HepG2 (cell line): ENCODE data around the gene SEC14L5. TPM values are rescaled to one million over a fixed set of nuclear protein-coding genes. Genes with fewer than 3 reads are reported as not detected.

Experiments
- ARNT ChIP-seq: fragments of 450-650 bp; IDR thresholded peaks from 2 replicates; pipeline ENCODE4 v1.6.1; 2017
- ASH2L ChIP-seq: fragments of 300-600, 200-600 bp; sonication (generic); IDR thresholded peaks from 2 replicates; pipeline ENCODE4 v1.7.0; 2017; ENCODE audit warnings: low read depth, mild to moderate bottlenecking, moderate library complexity, mixed read lengths, low read length; ENCODE audit not compliant: insufficient read length
- DNMT3B ChIP-seq: conservative IDR thresholded peaks from 2 replicates; pipeline ENCODE4 v1.6.1; 2016; ENCODE audit warnings: missing biosample characterization, control low read depth
- HHEX ChIP-seq: IDR thresholded peaks from 2 replicates; pipeline ENCODE4 v1.6.1; 2016; ENCODE audit warnings: control low read depth
- IRF2 ChIP-seq: IDR thresholded peaks from 2 replicates; pipeline ENCODE4 v1.6.1; 2018; ENCODE audit warnings: missing genetic modification reagents, missing compliant biosample characterization
- MXD4 ChIP-seq: IDR thresholded peaks from 2 replicates; pipeline ENCODE4 v1.6.1; 2016; ENCODE audit warnings: mild to moderate bottlenecking, missing biosample characterization, missing genetic modification reagents
- NFAT5 ChIP-seq: sonication (generic); formaldehyde crosslinking; IDR thresholded peaks from 2 replicates; pipeline ENCODE4 v1.4.0; 2020; ENCODE audit warnings: missing genetic modification reagents
- NFE2L2 ChIP-seq: fragments of 150-350 bp; IDR thresholded peaks from 2 replicates; pipeline ENCODE4 v1.6.1; 2014; ENCODE audit warnings: low read length
- NFIC ChIP-seq: IDR thresholded peaks from 2 replicates; pipeline ENCODE4 v1.6.1; 2012; ENCODE audit warnings: mild to moderate bottlenecking, low read length, inconsistent platforms
- RXRB ChIP-seq: IDR thresholded peaks from 2 replicates; pipeline ENCODE4 v1.6.1; 2016; ENCODE audit warnings: borderline replicate concordance, missing genetic modification reagents, missing compliant biosample characterization
- SOX13 ChIP-seq, 3 experiments: fragments of 450-650 bp in 1 of 3; sonication (generic) in 1 of 3; formaldehyde crosslinking in 1 of 3; IDR thresholded peaks in 2 of 3; conservative IDR thresholded peaks in 1 of 3; 2 replicates each; pipeline versions ENCODE4 v1.5.0 to v1.6.1; 2016 to 2020; ENCODE audit warnings: antibody characterized with exemption in 1 of 3, mild to moderate bottlenecking in 1 of 3, missing compliant biosample characterization in 1 of 3, missing genetic modification reagents in 1 of 3, moderate library complexity in 1 of 3
- TCF12 ChIP-seq, 2 experiments: fragments of 450-650 bp in 1 of 2; sonication (generic) in 1 of 2; formaldehyde crosslinking in 1 of 2; IDR thresholded peaks; 2 replicates each; pipeline versions ENCODE4 v1.6.1 to v1.8.0; 2017 to 2022; ENCODE audit warnings: antibody characterized with exemption in 1 of 2, mild to moderate bottlenecking in 1 of 2, missing genetic modification reagents in 1 of 2, moderate library complexity in 1 of 2
- TRIM22 ChIP-seq: fragments of 450-650 bp; IDR thresholded peaks from 2 replicates; pipeline ENCODE4 v1.6.1; 2017
- XBP1 ChIP-seq: sonication (generic); formaldehyde crosslinking; IDR thresholded peaks from 2 replicates; pipeline ENCODE4 v1.5.0; 2020; ENCODE audit warnings: missing genetic modification reagents
- ZBTB42 ChIP-seq: sonication (generic); formaldehyde crosslinking; IDR thresholded peaks from 2 replicates; pipeline ENCODE4 v1.5.0; 2020; ENCODE audit warnings: mild to moderate bottlenecking, missing genetic modification reagents
- ZNF205 ChIP-seq: IDR thresholded peaks from 2 replicates; pipeline ENCODE4 v1.6.1; 2018; ENCODE audit warnings: missing biosample characterization, missing genetic modification reagents
- ZNF878 ChIP-seq: sonication (generic); formaldehyde crosslinking; IDR thresholded peaks from 2 replicates; pipeline ENCODE4 v1.8.1; 2023; ENCODE audit warnings: mild to moderate bottlenecking, missing genetic modification reagents, moderate library complexity
- polyA plus RNA-seq, 8 experiments: library from polyadenylated mRNA; depleted of rRNA in 3 of 8; stranded (reverse) in 7 of 8; unstranded in 1 of 8; fragments of >200 nt; fragmentation: Illumina TruSeq in 4 of 8; extraction: Trizol in 4 of 8; gene quantifications; 2 replicates each; pipeline versions ENCODE4 v1.2.1 to v1.2.3, GENCODE V29; 2011 to 2016; ENCODE audit warnings: low read depth in 4 of 8, missing spikeins in 1 of 8, mixed read lengths in 1 of 8; ENCODE audit not compliant: insufficient read depth in 1 of 8
- total RNA-seq, 5 experiments: library from RNA; depleted of rRNA; stranded (reverse); fragments of >200 nt; fragmentation: Illumina TruSeq; extraction: Trizol; gene quantifications; 2 replicates each; pipeline ENCODE4 v1.2.3, GENCODE V29; 2016; ENCODE audit warnings: low read depth in 1 of 5
- TF ChIP-seq, protein P1 (sequence below): sonication (generic); formaldehyde crosslinking; IDR thresholded peaks from 2 replicates; pipeline ENCODE4 v1.4.0; 2020; ENCODE audit warnings: mild to moderate bottlenecking, missing genetic modification reagents
- TF ChIP-seq, protein P2 (sequence below): sonication (generic); formaldehyde crosslinking; IDR thresholded peaks from 2 replicates; pipeline ENCODE4 v1.4.0; 2020; ENCODE audit warnings: mild to moderate bottlenecking, missing genetic modification reagents

The SEC14L5 gene
- total and polyA plus RNA-seq, 2 of the 13 experiments (the other 11 are each of a cell fraction or from before 2014, with no cell fraction given) = 0.40 to 0.42 TPM

- no peak; the same call in 1 of the 2 replicates for TF ChIP-seq XBP1
- peak; percentile 74 for TF ChIP-seq NFIC
- TF ChIP-seq DNMT3B = peak; percentile 87
- peak; percentile 76 for TF ChIP-seq SOX13 (IDR thresholded peaks at IDR 0.05)
- TF ChIP-seq SOX13 (CRISPR knock-in tag; conservative IDR thresholded peaks at IDR 0.05 in 1 of 2, IDR thresholded peaks at IDR 0.05 in 1 of 2) = peak in 1 of 2 experiments; percentile 90; a peak in 2 of 4 replicates
- TF ChIP-seq ZBTB42 (CRISPR knock-in tag) = no peak
- TF ChIP-seq TCF12 (IDR thresholded peaks at IDR 0.05) = no peak
- TF ChIP-seq TCF12 (CRISPR knock-in tag; IDR thresholded peaks at IDR 0.05) = peak; percentile 64; the same call in 1 of the 2 replicates
- peak; percentile 52; the same call in 1 of the 2 replicates for TF ChIP-seq ZNF205
- peak; percentile 66; the same call in 1 of the 2 replicates for TF ChIP-seq IRF2 (CRISPR knock-in tag)
- peak; percentile 25; the same call in 1 of the 2 replicates for TF ChIP-seq NFE2L2
- TF ChIP-seq MXD4 (CRISPR knock-in tag) = peak; percentile 65; the same call in 1 of the 2 replicates
- TF ChIP-seq RXRB (CRISPR knock-in tag) = peak; percentile 97
- TF ChIP-seq, protein P1, sequence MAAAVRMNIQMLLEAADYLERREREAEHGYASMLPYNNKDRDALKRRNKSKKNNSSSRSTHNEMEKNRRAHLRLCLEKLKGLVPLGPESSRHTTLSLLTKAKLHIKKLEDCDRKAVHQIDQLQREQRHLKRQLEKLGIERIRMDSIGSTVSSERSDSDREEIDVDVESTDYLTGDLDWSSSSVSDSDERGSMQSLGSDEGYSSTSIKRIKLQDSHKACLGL (CRISPR knock-in tag) = peak; percentile 63; the same call in 1 of the 2 replicates
- TF ChIP-seq NFAT5 (CRISPR knock-in tag) = no peak
- peak; percentile 77; the same call in 1 of the 2 replicates for TF ChIP-seq ZNF878
- TF ChIP-seq ASH2L = peak; percentile 40
- TF ChIP-seq TRIM22 = no peak
- TF ChIP-seq, protein P2, sequence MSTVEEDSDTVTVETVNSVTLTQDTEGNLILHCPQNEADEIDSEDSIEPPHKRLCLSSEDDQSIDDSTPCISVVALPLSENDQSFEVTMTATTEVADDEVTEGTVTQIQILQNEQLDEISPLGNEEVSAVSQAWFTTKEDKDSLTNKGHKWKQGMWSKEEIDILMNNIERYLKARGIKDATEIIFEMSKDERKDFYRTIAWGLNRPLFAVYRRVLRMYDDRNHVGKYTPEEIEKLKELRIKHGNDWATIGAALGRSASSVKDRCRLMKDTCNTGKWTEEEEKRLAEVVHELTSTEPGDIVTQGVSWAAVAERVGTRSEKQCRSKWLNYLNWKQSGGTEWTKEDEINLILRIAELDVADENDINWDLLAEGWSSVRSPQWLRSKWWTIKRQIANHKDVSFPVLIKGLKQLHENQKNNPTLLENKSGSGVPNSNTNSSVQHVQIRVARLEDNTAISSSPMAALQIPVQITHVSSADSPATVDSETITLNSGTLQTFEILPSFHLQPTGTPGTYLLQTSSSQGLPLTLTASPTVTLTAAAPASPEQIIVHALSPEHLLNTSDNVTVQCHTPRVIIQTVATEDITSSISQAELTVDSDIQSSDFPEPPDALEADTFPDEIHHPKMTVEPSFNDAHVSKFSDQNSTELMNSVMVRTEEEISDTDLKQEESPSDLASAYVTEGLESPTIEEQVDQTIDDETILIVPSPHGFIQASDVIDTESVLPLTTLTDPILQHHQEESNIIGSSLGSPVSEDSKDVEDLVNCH (CRISPR knock-in tag) = no peak
- TF ChIP-seq HHEX (CRISPR knock-in tag) = no peak
- no peak for TF ChIP-seq ARNT
These were observed 13.5 kb upstream of the SEC14L5 start (continued) for GRCh38 chr16:4944333-4945281.
